IMR-90 (cell line): ENCODE measurements around the gene RGS17. TPM values are rescaled to one million over a fixed set of nuclear protein-coding genes. Genes with fewer than 3 reads are reported as not detected.

Experiments
- ATAC-seq: fragments of 200-7000 bp; cut with Tn5 transposase; 2 replicates; pipeline ENCODE4 v1.9.1; 2020; ENCODE audit warnings: low read depth, mild to moderate bottlenecking, moderate library complexity
- BruUV-seq: library from RNA; stranded (reverse); fragments of 400-500 nt; replicated peaks from 2 replicates; lab custom pipeline; 2021; lab: Mats Ljungman, UMichigan
- CTCF ChIA-PET: fragments of 300-600 bp; formaldehyde crosslinking; extraction: SDS; loops from one replicate; lab custom pipeline; 2021; ENCODE audit warnings: antibody characterized with exemption; lab: Yijun Ruan, JAX
- POLR2A ChIA-PET: fragments of 300-600 bp; sonication (Branson Sonifier 250); formaldehyde crosslinking; loops from one replicate; lab custom pipeline; 2022; ENCODE audit warnings: antibody characterized with exemption; ENCODE audit not compliant: unreplicated experiment; lab: Charles Lee
- DNase-seq: peaks from one replicate; pipeline ENCODE4 v3.0.0; 2013
- H2AFZ ChIP-seq: replicated peaks from 2 replicates; pipeline ENCODE3; 2013; ENCODE audit warnings: low read length, mild to moderate bottlenecking; ENCODE audit not compliant: poor library complexity
- H2AK5ac ChIP-seq: 2 replicates; pipeline ENCODE4 v1.6.1; 2013; ENCODE audit warnings: low read depth, low read length, inconsistent platforms
- H2AK9ac ChIP-seq: replicated peaks from 2 replicates; pipeline ENCODE3; 2013; ENCODE audit warnings: mild to moderate bottlenecking, low read depth, low read length, moderate library complexity; ENCODE audit not compliant: poor library complexity
- H2BK120ac ChIP-seq: 2 replicates; pipeline ENCODE4 v1.6.1; 2013; ENCODE audit warnings: low read depth, low read length, inconsistent platforms
- H2BK15ac ChIP-seq: 3 replicates; pipeline ENCODE4 v1.6.1; 2013; ENCODE audit warnings: low read depth, low read length, inconsistent platforms
- H2BK20ac ChIP-seq: 2 replicates; pipeline ENCODE4 v1.6.1; 2013; ENCODE audit warnings: low read depth, mild to moderate bottlenecking, inconsistent platforms, low read length, moderate library complexity
- H2BK5ac ChIP-seq: 2 replicates; pipeline ENCODE4 v1.6.1; 2013; ENCODE audit warnings: mild to moderate bottlenecking, low read depth, low read length, inconsistent platforms; ENCODE audit not compliant: poor library complexity, severe bottlenecking
- H3K14ac ChIP-seq: replicated peaks from 2 replicates; pipeline ENCODE4 v1.6.1; 2013; ENCODE audit warnings: low read depth, low read length, inconsistent platforms
- H3K18ac ChIP-seq: 2 replicates; pipeline ENCODE4 v1.6.1; 2013; ENCODE audit warnings: low read depth, low read length, control low read depth
- H3K23ac ChIP-seq: 2 replicates; pipeline ENCODE4 v1.6.1; 2013; ENCODE audit warnings: low read depth, low read length, inconsistent platforms
- H3K27ac ChIP-seq: 2 replicates; pipeline ENCODE4 v1.5.1; 2013; ENCODE audit warnings: mild to moderate bottlenecking, control low read depth, low read length; ENCODE audit not compliant: insufficient read depth
- H3K27me3 ChIP-seq: 2 replicates; pipeline ENCODE4 v1.6.1; 2013; ENCODE audit warnings: low read length; ENCODE audit not compliant: control insufficient read depth, insufficient read depth
- H3K36me3 ChIP-seq: 2 replicates; pipeline ENCODE4 v1.6.1; 2013; ENCODE audit warnings: low read length, mixed read lengths; ENCODE audit not compliant: control insufficient read depth, insufficient read depth
- H3K4ac ChIP-seq: 2 replicates; pipeline ENCODE4 v1.6.1; 2013; ENCODE audit warnings: low read depth, low read length, inconsistent platforms
- H3K4me1 ChIP-seq: 2 replicates; pipeline ENCODE4 v1.6.1; 2013; ENCODE audit warnings: low read length, mixed read lengths; ENCODE audit not compliant: control insufficient read depth, insufficient read depth
- H3K4me2 ChIP-seq: 2 replicates; pipeline ENCODE4 v1.6.1; 2013; ENCODE audit warnings: low read depth, mild to moderate bottlenecking, control low read depth, low read length, moderate library complexity
- H3K4me3 ChIP-seq: 2 replicates; pipeline ENCODE4 v1.5.1; 2013; ENCODE audit warnings: low read depth, mild to moderate bottlenecking, control low read depth, low read length, moderate library complexity; ENCODE audit not compliant: insufficient read depth
- H3K56ac ChIP-seq: 2 replicates; pipeline ENCODE4 v1.6.1; 2013; ENCODE audit warnings: low read length, inconsistent platforms; ENCODE audit not compliant: insufficient read depth; ENCODE audit errors: extremely low read depth
- H3K79me1 ChIP-seq, 2 experiments: 2 replicates each; pipeline ENCODE4 v1.6.1; 2013; ENCODE audit warnings: low read length in 2 of 2, inconsistent platforms in 1 of 2, low read depth in 1 of 2
- H3K9ac ChIP-seq: 2 replicates; pipeline ENCODE4 v1.6.1; 2013; ENCODE audit warnings: low read depth, low read length, control low read depth
- H3K9me1 ChIP-seq: 2 replicates; pipeline ENCODE4 v1.6.1; 2013; ENCODE audit warnings: low read length, inconsistent platforms; ENCODE audit not compliant: insufficient read depth
- H3K9me3 ChIP-seq: 2 replicates; pipeline ENCODE4 v1.6.1; 2013; ENCODE audit warnings: low read length; ENCODE audit not compliant: control insufficient read depth, insufficient read depth
- H4K20me1 ChIP-seq: 2 replicates; pipeline ENCODE4 v1.6.1; 2013; ENCODE audit warnings: low read length, inconsistent platforms; ENCODE audit not compliant: insufficient read depth
- H4K5ac ChIP-seq: 2 replicates; pipeline ENCODE4 v1.6.1; 2013; ENCODE audit warnings: mild to moderate bottlenecking, low read depth, low read length, control low read depth
- H4K8ac ChIP-seq, 2 experiments: 2 replicates each; pipeline ENCODE4 v1.6.1; 2013; ENCODE audit warnings: low read depth in 2 of 2, low read length in 2 of 2, control low read depth in 1 of 2, inconsistent platforms in 1 of 2
- H4K91ac ChIP-seq: 2 replicates; pipeline ENCODE4 v1.6.1; 2013; ENCODE audit warnings: low read depth, low read length, inconsistent platforms; ENCODE audit not compliant: insufficient read depth
- BHLHE40 ChIP-seq: fragments of 150-350 bp; IDR thresholded peaks from 2 replicates; pipeline ENCODE4 v1.6.1; 2016; ENCODE audit warnings: mild to moderate bottlenecking, low read depth, low read length
- CEBPB ChIP-seq: IDR thresholded peaks from 2 replicates; pipeline ENCODE4 v1.6.1; 2012; ENCODE audit warnings: low read depth, low read length, improper control_type of control experiment
- CHD1 ChIP-seq: IDR thresholded peaks from 2 replicates; pipeline ENCODE4 v1.6.1; 2012; ENCODE audit warnings: low read depth, low read length, improper control_type of control experiment
- FOS ChIP-seq: fragments of 150-350 bp; IDR thresholded peaks from 2 replicates; pipeline ENCODE4 v1.6.1; 2016; ENCODE audit warnings: low read depth, low read length
- NFE2L2 ChIP-seq: fragments of 150-350 bp; IDR thresholded peaks from 2 replicates; pipeline ENCODE4 v1.6.1; 2016; ENCODE audit warnings: low read depth, mild to moderate bottlenecking, low read length
- POLR2A ChIP-seq: IDR thresholded peaks from 2 replicates; pipeline ENCODE4 v1.6.1; 2012; ENCODE audit warnings: mild to moderate bottlenecking, low read depth, low read length
- RAD21 ChIP-seq: IDR thresholded peaks from 2 replicates; pipeline ENCODE4 v1.6.1; 2012; ENCODE audit warnings: low read length, improper control_type of control experiment
- RCOR1 ChIP-seq: IDR thresholded peaks from 2 replicates; pipeline ENCODE4 v1.6.1; 2012; ENCODE audit warnings: mild to moderate bottlenecking, low read length, improper control_type of control experiment; ENCODE audit not compliant: insufficient replicate concordance
- RFX5 ChIP-seq: IDR thresholded peaks from 2 replicates; pipeline ENCODE4 v1.8.0; 2012; ENCODE audit warnings: low read depth, mild to moderate bottlenecking, low read length, moderate library complexity
- SMC3 ChIP-seq: fragments of 150-350 bp; IDR thresholded peaks from 2 replicates; pipeline ENCODE4 v1.6.1; 2016; ENCODE audit warnings: low read depth, mild to moderate bottlenecking, antibody characterized with exemption, low read length, moderate library complexity
- WGBS, 2 experiments: methylation state at CpG; one replicate each; pipeline versions ENCODE4 v1.1.5 to v1.1.7; 2013; ENCODE audit warnings: missing lambda C conversion rate in 2 of 2; ENCODE audit not compliant: insufficient read length in 1 of 2; ENCODE audit errors: extremely low coverage in 2 of 2; 5-methylcytosine and 5-hydroxymethylcytosine counted together
- dilution Hi-C: fragments of 300-500 bp; cut with HindIII; formaldehyde crosslinking; loops from one replicate; pipeline ENCODE4 v1.14.3; 2018; ENCODE audit warnings: low sequenced_read_pairs; ENCODE audit not compliant: unreplicated experiment
- in situ Hi-C: fragments of 300-500 bp; cut with MboI; formaldehyde crosslinking; loops from 3 replicates; pipeline ENCODE4 v1.14.3; 2019; ENCODE audit warnings: low sequenced_read_pairs, inconsistent platforms, mixed read lengths
- intact Hi-C: fragments of 100-400 bp; cut with micrococcal nuclease; formaldehyde crosslinking; loops from 2 replicates; pipeline ENCODE4 v1.10.0; 2022
- polyA plus RNA-seq, 3 experiments: library from polyadenylated mRNA; depleted of rRNA; stranded (reverse); fragments of >200 nt; gene quantifications; 2 replicates each; pipeline ENCODE4 v1.2.3, GENCODE V29; 2012; ENCODE audit warnings: low replicate concordance in 1 of 3
- total RNA-seq: library from RNA; depleted of rRNA; stranded (reverse); fragments of >200 nt; gene quantifications from 2 replicates; pipeline ENCODE4 v1.2.3, GENCODE V29; 2012
- TF ChIP-seq, protein P1 (sequence below): fragments of 150-350 bp; IDR thresholded peaks from 2 replicates; pipeline ENCODE4 v1.6.1; 2017; ENCODE audit warnings: mild to moderate bottlenecking, antibody characterized with exemption, low read length, low read depth
- TF ChIP-seq, protein P2 (sequence below): conservative IDR thresholded peaks from 2 replicates; pipeline ENCODE4 v1.5.1; 2012; ENCODE audit warnings: mild to moderate bottlenecking, low read depth, low read length, improper control_type of control experiment

RGS17 gene
- total and polyA plus RNA-seq, 2 of the 4 experiments (the other 2 are of a cell fraction), result 0.75 to 1.4 TPM

DNA sequence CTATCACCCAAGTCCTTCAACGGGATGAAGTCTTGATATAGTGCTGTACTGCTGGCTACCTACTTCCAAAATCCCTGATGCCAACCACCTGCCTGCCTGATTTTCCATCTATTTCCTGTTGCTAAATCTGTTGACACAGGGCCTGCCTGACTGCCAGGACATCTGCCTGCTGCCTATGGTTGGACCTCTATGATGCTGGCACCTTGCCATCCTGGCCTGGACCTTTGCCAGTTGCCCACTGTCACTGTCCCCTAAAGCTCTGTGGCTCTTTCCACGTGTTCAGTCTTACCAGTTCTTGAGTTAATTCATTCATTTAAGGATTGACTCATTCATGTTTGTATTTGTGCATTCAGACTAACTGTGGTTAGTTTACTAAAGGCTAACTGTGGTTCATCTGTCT lies 9.2 kb upstream of the RGS17 start:
- H4K5ac ChIP-seq, result no peak overlapping the region
- H4K91ac ChIP-seq, result no peak overlapping the region
- H2BK5ac ChIP-seq, result no peak overlapping the region
- no peaks in the 10 kb centered on the region for H3K36me3 ChIP-seq
- no peaks in the 10 kb centered on the region for H3K79me1 ChIP-seq
- no peak overlapping the region for H2AK9ac ChIP-seq
- H3K4ac ChIP-seq, result no peak overlapping the region
- H3K4me2 ChIP-seq, result no peak overlapping the region
- no peak overlapping the region for H3K18ac ChIP-seq
- no peak overlapping the region for H3K27ac ChIP-seq
- POLR2A ChIA-PET, result no interaction called here
- no peak overlapping the region for H3K9ac ChIP-seq
- no peaks in the 10 kb centered on the region for H3K27me3 ChIP-seq
- CTCF ChIA-PET, result no interaction called here
- in situ Hi-C loops (no loop called here), dilution Hi-C loops (no loop called here), intact Hi-C loops (no loop called here)
- H3K9me1 ChIP-seq, result no peaks in the 10 kb centered on the region
- no peak overlapping the region for H2BK15ac ChIP-seq
- no peak overlapping the region for H4K8ac ChIP-seq
- no peak overlapping the region for H3K4me3 ChIP-seq
- no peaks in the 10 kb centered on the region for H4K20me1 ChIP-seq
- H2AFZ ChIP-seq, result no peak overlapping the region
- no peak for ATAC-seq
- no peak overlapping the region for H2AK5ac ChIP-seq
- H3K23ac ChIP-seq, result no peak overlapping the region
- TF ChIP-seq, protein P1, sequence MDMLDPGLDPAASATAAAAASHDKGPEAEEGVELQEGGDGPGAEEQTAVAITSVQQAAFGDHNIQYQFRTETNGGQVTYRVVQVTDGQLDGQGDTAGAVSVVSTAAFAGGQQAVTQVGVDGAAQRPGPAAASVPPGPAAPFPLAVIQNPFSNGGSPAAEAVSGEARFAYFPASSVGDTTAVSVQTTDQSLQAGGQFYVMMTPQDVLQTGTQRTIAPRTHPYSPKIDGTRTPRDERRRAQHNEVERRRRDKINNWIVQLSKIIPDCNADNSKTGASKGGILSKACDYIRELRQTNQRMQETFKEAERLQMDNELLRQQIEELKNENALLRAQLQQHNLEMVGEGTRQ, result no peak
- TF ChIP-seq RCOR1, result no peak
- TF ChIP-seq, protein P2, sequence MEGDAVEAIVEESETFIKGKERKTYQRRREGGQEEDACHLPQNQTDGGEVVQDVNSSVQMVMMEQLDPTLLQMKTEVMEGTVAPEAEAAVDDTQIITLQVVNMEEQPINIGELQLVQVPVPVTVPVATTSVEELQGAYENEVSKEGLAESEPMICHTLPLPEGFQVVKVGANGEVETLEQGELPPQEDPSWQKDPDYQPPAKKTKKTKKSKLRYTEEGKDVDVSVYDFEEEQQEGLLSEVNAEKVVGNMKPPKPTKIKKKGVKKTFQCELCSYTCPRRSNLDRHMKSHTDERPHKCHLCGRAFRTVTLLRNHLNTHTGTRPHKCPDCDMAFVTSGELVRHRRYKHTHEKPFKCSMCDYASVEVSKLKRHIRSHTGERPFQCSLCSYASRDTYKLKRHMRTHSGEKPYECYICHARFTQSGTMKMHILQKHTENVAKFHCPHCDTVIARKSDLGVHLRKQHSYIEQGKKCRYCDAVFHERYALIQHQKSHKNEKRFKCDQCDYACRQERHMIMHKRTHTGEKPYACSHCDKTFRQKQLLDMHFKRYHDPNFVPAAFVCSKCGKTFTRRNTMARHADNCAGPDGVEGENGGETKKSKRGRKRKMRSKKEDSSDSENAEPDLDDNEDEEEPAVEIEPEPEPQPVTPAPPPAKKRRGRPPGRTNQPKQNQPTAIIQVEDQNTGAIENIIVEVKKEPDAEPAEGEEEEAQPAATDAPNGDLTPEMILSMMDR, result no peak
- TF ChIP-seq CEBPB, result no peak
- TF ChIP-seq CHD1, result no peak
- no peak for TF ChIP-seq RAD21
- no peak for TF ChIP-seq FOS
- TF ChIP-seq NFE2L2, result no peak
- no peak for TF ChIP-seq POLR2A
- no peak for TF ChIP-seq BHLHE40
- TF ChIP-seq RFX5, result no peak
- TF ChIP-seq SMC3, result no peak
- H3K4me1 ChIP-seq, result no peaks in the 10 kb centered on the region
- WGBS, 2 experiments, result no CpG with 5 or more reads among the region's 2 CpGs
- H3K9me3 ChIP-seq, result no peaks in the 10 kb centered on the region
- H2BK20ac ChIP-seq, result no peak overlapping the region
- no peak overlapping the region for H3K14ac ChIP-seq
- no peak overlapping the region for H3K56ac ChIP-seq
- no TSS peak for BruUV-seq
- H2BK120ac ChIP-seq, result no peak overlapping the region
- DNase-seq, result no peak
